HCT116 (cell line): ENCODE results near the gene FBXL16.

Experiments used
- CBX3 ChIP-seq: IDR thresholded peaks from 2 replicates; pipeline ENCODE4 v1.6.1; 2012; ENCODE audit warnings: low read depth
- ELF1 ChIP-seq: IDR thresholded peaks from 2 replicates; pipeline ENCODE4 v1.6.1; 2012; ENCODE audit warnings: low read depth, borderline replicate concordance
- EZH2phosphoT487 ChIP-seq: fragments of 200-600 bp; IDR thresholded peaks from 2 replicates; pipeline ENCODE4 v1.6.1; 2018; ENCODE audit warnings: antibody characterized with exemption, borderline replicate concordance
- POLR2A ChIP-seq: IDR thresholded peaks from 2 replicates; pipeline ENCODE4 v1.7.0; 2011; ENCODE audit warnings: borderline replicate concordance; ENCODE audit not compliant: insufficient read depth, insufficient read length; ENCODE audit errors: extremely low read depth
- TF ChIP-seq, protein P1 (sequence below), 3 experiments: fragments of 200-600 bp in 1 of 3; sonication (generic) in 1 of 3; IDR thresholded peaks in 2 of 3; conservative IDR thresholded peaks in 1 of 3; 2 replicates each; pipeline ENCODE4 v1.5.1; 2012 to 2017; ENCODE audit warnings: low read depth in 2 of 3, low read length in 2 of 3, antibody characterized with exemption in 1 of 3, borderline replicate concordance in 1 of 3, control low read depth in 1 of 3, mild to moderate bottlenecking in 1 of 3, mixed read lengths in 1 of 3, mixed run types in 1 of 3, moderate library complexity in 1 of 3; ENCODE audit not compliant: insufficient read depth in 1 of 3

DNA sequence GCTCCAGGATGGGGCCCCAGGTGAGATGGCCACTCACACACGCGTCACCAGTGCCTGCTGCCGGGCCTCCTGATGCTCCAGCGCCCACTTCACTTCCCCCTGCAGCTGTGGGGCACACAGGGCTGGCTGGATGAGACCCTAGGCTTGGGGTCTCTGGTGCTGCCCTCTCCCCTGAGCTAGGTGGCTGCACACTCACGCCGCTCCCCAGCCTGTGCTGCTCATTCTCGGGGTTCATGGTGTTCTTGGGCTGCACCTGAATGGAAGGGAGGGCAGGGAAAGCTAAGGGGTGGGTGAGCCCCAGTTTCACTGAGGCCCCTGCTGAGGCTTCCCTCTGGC, 19.4 kb upstream of the FBXL16 start:
- TF ChIP-seq CBX3, result no peak
- TF ChIP-seq POLR2A, result no peak
- no peak for TF ChIP-seq EZH2phosphoT487
- TF ChIP-seq, protein P1, sequence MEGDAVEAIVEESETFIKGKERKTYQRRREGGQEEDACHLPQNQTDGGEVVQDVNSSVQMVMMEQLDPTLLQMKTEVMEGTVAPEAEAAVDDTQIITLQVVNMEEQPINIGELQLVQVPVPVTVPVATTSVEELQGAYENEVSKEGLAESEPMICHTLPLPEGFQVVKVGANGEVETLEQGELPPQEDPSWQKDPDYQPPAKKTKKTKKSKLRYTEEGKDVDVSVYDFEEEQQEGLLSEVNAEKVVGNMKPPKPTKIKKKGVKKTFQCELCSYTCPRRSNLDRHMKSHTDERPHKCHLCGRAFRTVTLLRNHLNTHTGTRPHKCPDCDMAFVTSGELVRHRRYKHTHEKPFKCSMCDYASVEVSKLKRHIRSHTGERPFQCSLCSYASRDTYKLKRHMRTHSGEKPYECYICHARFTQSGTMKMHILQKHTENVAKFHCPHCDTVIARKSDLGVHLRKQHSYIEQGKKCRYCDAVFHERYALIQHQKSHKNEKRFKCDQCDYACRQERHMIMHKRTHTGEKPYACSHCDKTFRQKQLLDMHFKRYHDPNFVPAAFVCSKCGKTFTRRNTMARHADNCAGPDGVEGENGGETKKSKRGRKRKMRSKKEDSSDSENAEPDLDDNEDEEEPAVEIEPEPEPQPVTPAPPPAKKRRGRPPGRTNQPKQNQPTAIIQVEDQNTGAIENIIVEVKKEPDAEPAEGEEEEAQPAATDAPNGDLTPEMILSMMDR (IDR thresholded peaks at IDR 0.05 in 2 of 3, conservative IDR thresholded peaks at IDR 0.05 in 1 of 3; ENCODE audit: borderline replicate concordance in 1 of 3, insufficient read depth in 1 of 3, low read depth in 2 of 3, low read length in 2 of 3), result no peak
- no peak for TF ChIP-seq ELF1
